Gastrocnemius medialis (tissue), 4 donors: ENCODE results near the gene MS4A15.

Source experiments
- CTCF ChIP-seq, 5 experiments: fragments of 450-650 bp in 3 of 5; fragments of 200-600 bp in 2 of 5; sonication (generic) in 2 of 5; IDR thresholded peaks in 4 of 5; conservative IDR thresholded peaks in 1 of 5; 1 replicate in 4 of 5; 2 replicates in 1 of 5; pipeline ENCODE4 v1.5.1; 2016 to 2019; ENCODE audit warnings: antibody characterized with exemption in 5 of 5, mild to moderate bottlenecking in 3 of 5, moderate library complexity in 3 of 5
- POLR2A ChIP-seq, 2 donors: fragments of 450-650 bp; IDR thresholded peaks; one replicate each; pipeline ENCODE4 v1.6.1; 2017; ENCODE audit warnings: antibody characterized with exemption in 2 of 2, mild to moderate bottlenecking in 2 of 2, moderate library complexity in 2 of 2

DNA sequence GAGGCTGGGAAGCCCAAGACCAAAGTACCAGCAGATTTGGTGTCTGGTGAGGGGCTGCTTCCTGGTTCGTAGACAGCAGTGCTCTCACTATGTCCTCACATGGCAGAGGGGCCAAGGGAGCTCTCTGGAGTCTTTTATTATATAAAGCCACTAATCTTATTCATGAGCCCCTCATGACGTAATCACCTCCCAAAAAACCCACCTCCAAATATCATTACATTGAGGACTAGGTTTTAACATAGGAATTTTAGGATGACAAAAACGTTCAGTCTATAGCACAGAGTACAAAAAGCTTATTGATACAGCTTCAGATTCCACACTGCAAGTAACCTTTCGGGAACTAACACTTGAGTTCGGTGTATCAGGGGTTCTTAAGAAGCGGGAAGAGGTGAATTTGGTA is 36.2 kb upstream of the MS4A15 start:
- TF ChIP-seq CTCF (IDR thresholded peaks at IDR 0.05 in 4 of 5, conservative IDR thresholded peaks at IDR 0.05 in 1 of 5) (no peak), POLR2A (IDR thresholded peaks at IDR 0.05) (no peak)
